MM.1S (cell line): ENCODE measurements around the gene DLGAP1.
"Not testable (repeated sequence)": the region's sequence is repeated elsewhere in the genome, so short reads cannot be mapped to it uniquely, and the experiment has no call there.

ENCODE experiments used
- CTCF ChIP-seq: fragments of 300-600 bp; sonication (generic); IDR thresholded peaks from 2 replicates; pipeline ENCODE4 v1.5.1; 2016; ENCODE audit warnings: antibody characterized with exemption, low read length, mixed read lengths
- EZH2 ChIP-seq: fragments of 300-600 bp; sonication (generic); optimal IDR thresholded peaks from 2 replicates; pipeline ENCODE3; 2017; ENCODE audit warnings: low read depth, mild to moderate bottlenecking, antibody characterized with exemption, low read length, mixed read lengths
- EZH2phosphoT487 ChIP-seq: fragments of 300-600 bp; sonication (generic); IDR thresholded peaks from 2 replicates; pipeline ENCODE4 v1.6.1; 2018; ENCODE audit warnings: antibody characterized with exemption, low read length

- not testable (repeated sequence) for TF ChIP-seq CTCF, EZH2, EZH2phosphoT487
These were observed 983.0 kb downstream of the DLGAP1 start for GRCh38 chr18:3472121-3472520.
